Thyroid gland (tissue), 4 donors: ENCODE data around the gene KHDC4.

ENCODE experiments used
- CTCF ChIP-seq, 6 experiments: fragments of 200-600 bp in 3 of 6; fragments of 450-650 bp in 3 of 6; sonication (generic) in 3 of 6; IDR thresholded peaks; one replicate each; pipeline ENCODE4 v1.5.1; 2016 to 2019; ENCODE audit warnings: antibody characterized with exemption in 6 of 6, mild to moderate bottlenecking in 2 of 6, inconsistent platforms in 1 of 6, moderate library complexity in 1 of 6
- POLR2A ChIP-seq, 2 donors: fragments of 450-650 bp; IDR thresholded peaks; one replicate each; pipeline ENCODE4 v1.6.1; 2017; ENCODE audit warnings: antibody characterized with exemption in 2 of 2, mild to moderate bottlenecking in 2 of 2, moderate library complexity in 1 of 2

DNA sequence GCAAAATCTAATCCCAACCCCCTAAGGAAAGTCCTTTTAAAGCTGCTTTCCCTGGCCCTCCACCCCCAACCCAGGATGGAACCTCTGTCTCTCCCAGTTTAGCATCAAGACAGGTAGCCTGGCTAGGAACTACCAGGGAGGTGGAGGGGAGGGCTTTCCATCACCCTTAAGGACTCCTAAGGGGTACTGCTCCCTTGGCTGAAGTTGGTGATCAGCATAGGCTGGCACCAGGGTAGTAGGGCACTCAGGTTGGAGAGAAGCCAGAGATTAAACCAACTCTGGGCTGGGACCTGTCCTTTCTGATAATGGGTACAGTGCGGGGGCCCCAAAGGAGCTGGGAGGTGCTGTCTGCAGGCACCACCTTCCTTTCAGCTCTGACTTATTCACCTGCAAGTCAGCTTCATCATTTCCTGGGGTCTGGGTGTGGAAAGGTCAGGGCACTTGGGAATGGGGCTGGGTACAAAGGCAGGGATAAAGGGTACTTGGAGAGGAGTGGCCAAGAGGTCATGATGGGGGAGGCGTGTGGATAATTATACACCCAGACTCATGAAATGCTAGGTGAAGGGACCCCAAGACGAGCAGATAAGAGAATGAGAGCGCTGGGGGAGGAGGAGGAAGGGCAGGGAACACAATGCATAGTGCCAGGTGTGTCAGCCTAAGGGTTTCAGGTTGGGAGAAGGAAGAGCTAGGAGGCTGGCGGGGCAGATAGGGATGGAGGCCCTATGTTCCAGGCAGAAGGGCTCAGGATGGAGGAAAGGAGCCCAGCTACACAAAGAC lies 42.9 kb upstream of the KHDC4 start:
- TF ChIP-seq CTCF (IDR thresholded peaks at IDR 0.05) (no peak), POLR2A (IDR thresholded peaks at IDR 0.05) (no peak)
